Muscle of leg (tissue), 11 donors: ENCODE results near the gene KDM7A. TPM values are rescaled to one million over a fixed set of nuclear protein-coding genes. Genes with fewer than 3 reads are reported as not detected.
"Not testable (repeated sequence)": the region's sequence is repeated elsewhere in the genome, so short reads cannot be mapped to it uniquely, and the experiment has no call there.

ENCODE experiments used
- DNase-seq: peaks from one replicate; pipeline ENCODE4 v3.0.0; 2013
- H3K27ac ChIP-seq: one replicate; pipeline ENCODE4 v1.5.1; 2013; ENCODE audit warnings: mild to moderate bottlenecking, low read length, control low read depth
- H3K27me3 ChIP-seq: one replicate; pipeline ENCODE4 v1.6.1; 2013; ENCODE audit warnings: low read length; ENCODE audit not compliant: control insufficient read depth, insufficient read depth
- H3K36me3 ChIP-seq: one replicate; pipeline ENCODE4 v1.6.1; 2013; ENCODE audit warnings: low read length; ENCODE audit not compliant: control insufficient read depth, insufficient read depth
- H3K4me1 ChIP-seq: one replicate; pipeline ENCODE4 v1.6.1; 2013; ENCODE audit warnings: low read length; ENCODE audit not compliant: control insufficient read depth, insufficient read depth
- H3K4me3 ChIP-seq: one replicate; pipeline ENCODE4 v1.5.1; 2013; ENCODE audit warnings: low read length, control low read depth
- H3K9me3 ChIP-seq: replicated peaks from 2 replicates; pipeline ENCODE4 v1.6.1; 2013; ENCODE audit warnings: low read depth, low read length; ENCODE audit not compliant: control insufficient read depth
- WGBS: methylation state at CpG from one replicate; pipeline ENCODE4 v1.1.5; 2013; ENCODE audit warnings: missing lambda C conversion rate; ENCODE audit not compliant: insufficient coverage; 5-methylcytosine and 5-hydroxymethylcytosine counted together
- polyA plus RNA-seq, 8 donors: library from polyadenylated mRNA; unstranded; fragments of 120-200 nt; gene quantifications; one replicate each; pipeline versions ENCODE4 v1.2.1 to v1.2.3, GENCODE V29; 2013; ENCODE audit warnings: inconsistent platforms in 1 of 8, low replicate concordance in 1 of 8; ENCODE audit not compliant: insufficient read length in 8 of 8, insufficient read depth in 1 of 8
- total RNA-seq: library from RNA; stranded (reverse); fragments of 120-200 nt; gene quantifications from one replicate; pipeline ENCODE4 v1.2.4, GENCODE V29; 2013

Gene KDM7A
- total and polyA plus RNA-seq, 9 donors: 6.0 to 7.6 (median 6.7) TPM

DNA sequence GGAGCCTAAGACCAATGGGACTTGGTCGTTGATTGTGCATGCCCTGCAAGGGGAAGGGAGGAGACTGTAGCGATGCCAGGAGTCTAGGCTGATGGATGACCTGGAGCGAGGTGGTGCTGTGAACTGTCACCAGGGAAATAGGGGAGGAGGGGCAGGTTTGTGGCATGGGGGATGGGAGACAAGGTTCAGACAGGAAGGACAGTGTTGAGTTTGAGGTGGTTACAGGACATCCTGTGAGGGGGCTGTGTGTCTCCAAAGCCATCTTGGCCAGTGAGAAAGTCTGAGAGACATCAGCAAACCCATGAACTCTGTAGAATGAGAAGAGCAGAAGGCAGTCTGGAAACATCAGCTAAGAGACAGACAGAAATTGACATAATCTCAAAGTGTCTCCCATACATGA is 38.5 kb upstream of the KDM7A start:
- no peaks in the 10 kb centered on the region for H3K36me3 ChIP-seq
- H3K4me1 ChIP-seq: peaks cover 3% of the 10 kb centered on the region
- DNase-seq: no peak
- no peaks in the 10 kb centered on the region for H3K9me3 ChIP-seq
- H3K27ac ChIP-seq: no peak overlapping the region
- no peaks in the 10 kb centered on the region for H3K27me3 ChIP-seq
- 90% methylated on average over 3 of the region's 3 CpGs for WGBS
- no peak overlapping the region for H3K4me3 ChIP-seq

DNA sequence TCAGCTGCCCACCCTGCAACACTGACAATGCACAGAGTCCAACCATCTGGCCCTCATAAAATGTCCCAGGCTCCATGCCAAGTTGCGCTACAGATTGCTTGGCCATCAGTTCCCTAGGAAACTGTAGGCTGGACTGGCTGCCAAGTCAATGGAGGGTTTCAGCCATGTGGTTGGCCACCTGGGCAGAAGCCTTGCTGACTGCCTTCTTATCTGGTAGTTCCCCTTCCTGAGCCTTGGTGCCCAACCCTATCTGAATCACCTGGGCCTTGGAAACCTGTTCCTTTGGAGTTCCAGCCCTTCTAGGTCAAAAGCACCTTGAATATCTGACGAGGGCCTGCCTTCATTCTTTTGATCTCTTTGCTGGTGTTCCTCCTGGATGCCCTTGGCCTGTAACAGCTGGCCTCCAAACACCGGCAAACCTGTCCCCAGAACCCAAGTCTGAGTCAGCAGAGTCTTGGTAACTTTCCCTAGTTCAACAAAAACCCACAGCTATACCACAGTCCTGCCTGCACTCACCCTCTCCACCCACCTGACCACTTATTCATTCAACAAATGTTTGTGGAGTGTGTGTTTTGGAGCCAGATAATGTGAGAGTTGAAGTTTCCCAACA is 37.4 kb upstream of the KDM7A start:
- no peaks in the 10 kb centered on the region for H3K9me3 ChIP-seq
- no peak overlapping the region for H3K27ac ChIP-seq
- H3K4me3 ChIP-seq: no peak overlapping the region
- 43% methylated on average over 2 of the region's 3 CpGs for WGBS
- no peaks in the 10 kb centered on the region for H3K36me3 ChIP-seq
- DNase-seq: peak; percentile 50
- no peaks in the 10 kb centered on the region for H3K27me3 ChIP-seq
- peaks cover 8% of the 10 kb centered on the region for H3K4me1 ChIP-seq

- 71% methylated on average over 3 of the region's 3 CpGs for WGBS
- H3K9me3 ChIP-seq: no peaks in the 10 kb centered on the region
- H3K4me1 ChIP-seq: peaks cover 8% of the 10 kb centered on the region
- H3K27me3 ChIP-seq: no peaks in the 10 kb centered on the region
- no peaks in the 10 kb centered on the region for H3K36me3 ChIP-seq
- H3K4me3 ChIP-seq: no peak overlapping the region
- no peak for DNase-seq
- H3K27ac ChIP-seq: no peak overlapping the region
Measured at GRCh38 chr7:140213684-140214074, 36.9 kb upstream of the KDM7A start.

- Histone ChIP-seq H3K4me1 (peaks cover 8% of the 10 kb centered on the region), H3K4me3 (no peak overlapping the region), H3K27ac (no peak overlapping the region), H3K27me3 (peaks cover 1% of the 10 kb centered on the region), H3K36me3 (no peaks in the 10 kb centered on the region), H3K9me3 (no peaks in the 10 kb centered on the region)
- no peak for DNase-seq
- 83% methylated on average over 3 of the region's 10 CpGs for WGBS
Measured at GRCh38 chr7:140212100-140212881, 35.5 kb upstream of the KDM7A start.

GRCh38 chr7:140211698-140212097 is 34.9 kb upstream of the KDM7A start:
- Histone ChIP-seq H3K27me3 (peaks cover 2% of the 10 kb centered on the region), H3K9me3 (no peaks in the 10 kb centered on the region), H3K36me3 (no peaks in the 10 kb centered on the region), H3K4me3 (no peak overlapping the region), H3K4me1 (peaks cover 8% of the 10 kb centered on the region), H3K27ac (no peak overlapping the region)
- WGBS: 75% methylated on average over 2 of the region's 4 CpGs
- no peak for DNase-seq

GRCh38 chr7:140209866-140210609 is 33.3 kb upstream of the KDM7A start:
- WGBS: 61% methylated on average over 13 of the region's 17 CpGs
- Histone ChIP-seq H3K36me3 (no peaks in the 10 kb centered on the region), H3K4me1 (peaks cover 8% of the 10 kb centered on the region), H3K27ac (peak overlapping the region; percentile 42), H3K9me3 (no peaks in the 10 kb centered on the region), H3K4me3 (no peak overlapping the region), H3K27me3 (peaks cover 2% of the 10 kb centered on the region)
- DNase-seq: peak; percentile 73

GRCh38 chr7:140206616-140207389 is 30.0 kb upstream of the KDM7A start:
- H3K27me3 ChIP-seq: peaks cover 2% of the 10 kb centered on the region
- no peak overlapping the region for H3K27ac ChIP-seq
- peaks cover 5% of the 10 kb centered on the region for H3K4me1 ChIP-seq
- H3K4me3 ChIP-seq: no peak overlapping the region
- WGBS: no CpG with 5 or more reads among the region's 4 CpGs
- DNase-seq: no peak
- no peaks in the 10 kb centered on the region for H3K9me3 ChIP-seq
- no peaks in the 10 kb centered on the region for H3K36me3 ChIP-seq

DNA sequence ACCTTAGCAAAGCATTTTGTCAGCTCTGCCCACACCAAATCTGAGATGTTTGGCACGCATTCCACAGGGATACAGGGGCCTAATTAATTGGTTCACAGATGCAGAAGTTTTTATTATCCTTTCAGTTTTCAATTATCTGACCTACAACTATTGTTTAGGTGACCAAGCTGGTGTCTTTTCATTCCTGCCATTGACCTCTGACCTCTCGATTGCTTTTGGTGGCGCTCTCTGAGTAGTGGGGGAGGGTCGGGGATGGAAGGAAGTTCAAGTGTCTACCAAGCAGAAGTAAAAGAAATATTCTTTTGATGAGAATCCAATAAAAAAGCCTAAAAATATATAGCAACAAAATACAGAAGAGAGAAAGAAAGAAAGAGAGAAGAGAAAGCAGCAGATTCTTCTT is 28.8 kb upstream of the KDM7A start:
- Histone ChIP-seq H3K27me3 (peaks cover 2% of the 10 kb centered on the region), H3K27ac (no peak overlapping the region), H3K9me3 (no peaks in the 10 kb centered on the region), H3K4me3 (no peak overlapping the region), H3K36me3 (no peaks in the 10 kb centered on the region), H3K4me1 (peaks cover 5% of the 10 kb centered on the region)
- no peak for DNase-seq
- no CpG with 5 or more reads among the region's 4 CpGs for WGBS

DNA sequence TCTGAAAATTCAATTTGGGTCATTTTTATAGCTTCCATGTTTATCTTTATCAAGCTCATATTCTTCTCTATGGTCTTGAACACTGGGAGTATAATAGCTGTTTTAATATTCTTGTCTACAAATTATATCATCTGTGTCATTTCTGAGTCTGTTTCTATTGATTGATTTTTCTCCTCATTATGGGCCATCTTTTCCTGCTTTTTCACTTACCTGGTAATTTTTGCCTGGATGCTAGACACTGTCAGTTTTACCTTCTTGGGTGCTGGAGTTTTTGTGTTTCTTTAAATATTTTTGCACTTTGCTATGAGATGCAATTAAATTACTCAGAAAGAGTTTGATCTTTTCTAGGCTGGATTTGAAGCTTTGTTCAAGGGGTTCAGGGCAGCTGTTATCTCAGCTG is 26.8 kb upstream of the KDM7A start:
- no peaks in the 10 kb centered on the region for H3K4me1 ChIP-seq
- H3K27me3 ChIP-seq: peaks cover 2% of the 10 kb centered on the region
- H3K36me3 ChIP-seq: no peaks in the 10 kb centered on the region
- H3K9me3 ChIP-seq: no peaks in the 10 kb centered on the region
- no peak overlapping the region for H3K4me3 ChIP-seq
- no peak overlapping the region for H3K27ac ChIP-seq
- DNase-seq: no peak

DNA sequence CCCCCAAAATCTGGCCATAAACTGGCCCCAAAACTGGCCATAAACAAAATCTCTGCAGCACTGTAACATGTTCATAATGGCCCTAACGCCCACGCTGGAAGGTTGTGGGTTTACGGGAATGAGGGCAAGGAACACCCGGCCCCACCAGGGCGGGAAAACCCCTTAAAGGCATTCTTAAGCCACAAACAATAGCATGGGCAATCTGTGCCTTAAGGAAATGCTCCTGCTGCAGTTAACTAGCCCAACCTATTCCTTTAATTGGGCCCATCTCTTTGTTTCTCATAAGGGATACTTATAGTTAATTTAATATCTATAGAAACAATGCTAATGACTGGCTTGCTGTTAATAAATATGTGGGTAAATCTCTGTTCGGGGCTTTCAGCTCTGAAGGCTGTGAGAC is 26.2 kb upstream of the KDM7A start:
- DNase-seq, H3K4me3 ChIP-seq, H3K4me1 ChIP-seq, H3K9me3 ChIP-seq, H3K27ac ChIP-seq, H3K27me3 ChIP-seq, H3K36me3 ChIP-seq: not testable (repeated sequence)
- no CpG with 5 or more reads among the region's 6 CpGs for WGBS
